ENCODE measurements around the gene NDUFS6. TPM values are rescaled to one million over a fixed set of nuclear protein-coding genes. Genes with fewer than 3 reads are reported as not detected.

NDUFS6 gene
- total and polyA plus RNA-seq, 2 donors (not counting 1 experiment from before 2014, with no cell fraction given), result 21.8 to 68.5 TPM

GRCh38 chr5:1783216-1783554 lies 18.0 kb upstream of the NDUFS6 start:
- peak in 1 of 2 donors; percentile 36 for DNase-seq (ENCODE audit: low read depth in 2 of 2)
- Histone ChIP-seq H4K20me1 (ENCODE audit: control insufficient read depth, extremely low read depth, insufficient read depth, low read length) (no peaks in the 10 kb centered on the region), H3K4me3 (replicated peaks in 1 of 4; ENCODE audit: control extremely low read depth in 1 of 4, insufficient read depth in 1 of 4, low read depth in 3 of 4, low read length in 4 of 4) (no peak overlapping the region), H3K27me3 (ENCODE audit: control insufficient read depth, insufficient read depth, low read length) (no peaks in the 10 kb centered on the region), H3K9me3 (ENCODE audit: control insufficient read depth, insufficient read depth, low read depth, low read length) (no peaks in the 10 kb centered on the region), H2AFZ (ENCODE audit: low read length) (no peak overlapping the region), H3K4me1 (ENCODE audit: control insufficient read depth, extremely low read depth, insufficient read depth, low read length) (no peaks in the 10 kb centered on the region), H3K9ac (ENCODE audit: insufficient read depth, low read length) (no peak overlapping the region), H3K27ac (ENCODE audit: insufficient read depth, low read length) (no peak overlapping the region), H3K79me2 (ENCODE audit: control insufficient read depth, insufficient read depth, low read length) (no peaks in the 10 kb centered on the region), H3K4me2 (ENCODE audit: extremely low read depth, insufficient read depth, low read length) (no peak overlapping the region), H3K36me3 (ENCODE audit: control insufficient read depth, insufficient read depth, low read length) (no peaks in the 10 kb centered on the region)
- TF ChIP-seq EZH2 (IDR thresholded peaks at IDR 0.05; ENCODE audit: low read length, missing control alignments) (no peak), CTCF (conservative IDR thresholded peaks at IDR 0.05 in 1 of 2, IDR thresholded peaks at IDR 0.05 in 1 of 2; ENCODE audit: low read depth in 1 of 2, low read length in 2 of 2) (no peak)

GRCh38 chr5:1784197-1785050 lies 16.8 kb upstream of the NDUFS6 start:
- TF ChIP-seq CTCF (conservative IDR thresholded peaks at IDR 0.05 in 1 of 2, IDR thresholded peaks at IDR 0.05 in 1 of 2; ENCODE audit: low read depth in 1 of 2, low read length in 2 of 2) (no peak), EZH2 (IDR thresholded peaks at IDR 0.05; ENCODE audit: low read length, missing control alignments) (no peak)
- H3K4me1 ChIP-seq (ENCODE audit: control insufficient read depth, extremely low read depth, insufficient read depth, low read length), result no peaks in the 10 kb centered on the region
- H3K79me2 ChIP-seq (ENCODE audit: control insufficient read depth, insufficient read depth, low read length), result no peaks in the 10 kb centered on the region
- no peak overlapping the region for H3K4me3 ChIP-seq (replicated peaks in 1 of 4; ENCODE audit: control extremely low read depth in 1 of 4, insufficient read depth in 1 of 4, low read depth in 3 of 4, low read length in 4 of 4)
- no peaks in the 10 kb centered on the region for H3K9me3 ChIP-seq (ENCODE audit: control insufficient read depth, insufficient read depth, low read depth, low read length)
- H3K9ac ChIP-seq (ENCODE audit: insufficient read depth, low read length), result no peak overlapping the region
- no peak overlapping the region for H2AFZ ChIP-seq (ENCODE audit: low read length)
- H3K27me3 ChIP-seq (ENCODE audit: control insufficient read depth, insufficient read depth, low read length), result no peaks in the 10 kb centered on the region
- H3K36me3 ChIP-seq (ENCODE audit: control insufficient read depth, insufficient read depth, low read length), result no peaks in the 10 kb centered on the region
- H3K27ac ChIP-seq (ENCODE audit: insufficient read depth, low read length), result no peak overlapping the region
- no peak overlapping the region for H3K4me2 ChIP-seq (ENCODE audit: extremely low read depth, insufficient read depth, low read length)
- DNase-seq (ENCODE audit: low read depth in 2 of 2), result no peak
- H4K20me1 ChIP-seq (ENCODE audit: control insufficient read depth, extremely low read depth, insufficient read depth, low read length), result no peaks in the 10 kb centered on the region

- no peak overlapping the region for H2AFZ ChIP-seq (ENCODE audit: low read length)
- H3K4me3 ChIP-seq (replicated peaks in 1 of 4; ENCODE audit: control extremely low read depth in 1 of 4, insufficient read depth in 1 of 4, low read depth in 3 of 4, low read length in 4 of 4), result no peak overlapping the region
- H3K27ac ChIP-seq (ENCODE audit: insufficient read depth, low read length), result no peak overlapping the region
- H3K4me1 ChIP-seq (ENCODE audit: control insufficient read depth, extremely low read depth, insufficient read depth, low read length), result peaks cover 1% of the 10 kb centered on the region
- no peaks in the 10 kb centered on the region for H3K79me2 ChIP-seq (ENCODE audit: control insufficient read depth, insufficient read depth, low read length)
- H3K9ac ChIP-seq (ENCODE audit: insufficient read depth, low read length), result no peak overlapping the region
- H4K20me1 ChIP-seq (ENCODE audit: control insufficient read depth, extremely low read depth, insufficient read depth, low read length), result no peaks in the 10 kb centered on the region
- H3K9me3 ChIP-seq (ENCODE audit: control insufficient read depth, insufficient read depth, low read depth, low read length), result no peaks in the 10 kb centered on the region
- TF ChIP-seq EZH2 (IDR thresholded peaks at IDR 0.05; ENCODE audit: low read length, missing control alignments) (no peak), CTCF (conservative IDR thresholded peaks at IDR 0.05 in 1 of 2, IDR thresholded peaks at IDR 0.05 in 1 of 2; ENCODE audit: low read depth in 1 of 2, low read length in 2 of 2) (no peak)
- no peak overlapping the region for H3K4me2 ChIP-seq (ENCODE audit: extremely low read depth, insufficient read depth, low read length)
- no peak for DNase-seq (ENCODE audit: low read depth in 2 of 2)
- no peaks in the 10 kb centered on the region for H3K36me3 ChIP-seq (ENCODE audit: control insufficient read depth, insufficient read depth, low read length)
- no peaks in the 10 kb centered on the region for H3K27me3 ChIP-seq (ENCODE audit: control insufficient read depth, insufficient read depth, low read length)
Measured at GRCh38 chr5:1785062-1785461, 16.1 kb upstream of the NDUFS6 start.

All from fibroblast of lung (primary cell).